OCI-LY7 (cell line): ENCODE results near the gene SDHA.

Source experiments
- CTCF ChIP-seq: fragments of 200-600 bp; sonication (generic); conservative IDR thresholded peaks from 2 replicates; pipeline ENCODE4 v1.5.1; 2014; ENCODE audit warnings: mild to moderate bottlenecking, antibody characterized with exemption, low read length, moderate library complexity, mixed read lengths
- EZH2phosphoT487 ChIP-seq: fragments of 200-600 bp; sonication (generic); IDR thresholded peaks from 2 replicates; pipeline ENCODE4 v1.6.1; 2018; ENCODE audit warnings: low read depth, borderline replicate concordance, mild to moderate bottlenecking, mixed run types, antibody characterized with exemption, low read length, moderate library complexity, mixed read lengths

- TF ChIP-seq CTCF: peak; percentile 88
- no peak for TF ChIP-seq EZH2phosphoT487
These were observed 29.3 kb upstream of the SDHA start for GRCh38 chr5:188488-189481.
